Measurements from ENCODE around the gene RASL11B.

RASL11B gene

GRCh38 chr4:52837716-52838558 lies 24.2 kb upstream of the RASL11B start:
- CTCF ChIA-PET = no interaction called here
- DNase-seq (ENCODE audit: extremely low spot score) = no peak
- TF ChIP-seq FOXM1 (IDR thresholded peaks at IDR 0.05; ENCODE audit: borderline replicate concordance) (no peak), SUZ12 (IDR thresholded peaks at IDR 0.05) (no peak), NFRKB (IDR thresholded peaks at IDR 0.05) (no peak), FOXA1 (IDR thresholded peaks at IDR 0.05) (no peak), FOXK2 (IDR thresholded peaks at IDR 0.05) (no peak), LEF1 (IDR thresholded peaks at IDR 0.05; ENCODE audit: borderline replicate concordance) (no peak), BHLHE40 (IDR thresholded peaks at IDR 0.05; ENCODE audit: borderline replicate concordance) (no peak), CTBP1 (IDR thresholded peaks at IDR 0.05; ENCODE audit: borderline replicate concordance) (no peak), TARDBP (IDR thresholded peaks at IDR 0.05) (no peak), ZNF384 (IDR thresholded peaks at IDR 0.05) (no peak), ELF4 (IDR thresholded peaks at IDR 0.05) (no peak)
- POLR2A ChIA-PET = no interaction called here

- CTCF ChIA-PET = interaction anchor here (0.6 kb wide), 1 partner anchor 82 kb away, joined by 3 read pairs; no protein-coding TSS in a partner anchor
- no peak for TF ChIP-seq NFRKB (IDR thresholded peaks at IDR 0.05)
- no peak for TF ChIP-seq ZNF384 (IDR thresholded peaks at IDR 0.05)
- TF ChIP-seq L3MBTL2 (conservative IDR thresholded peaks at IDR 0.05) = no peak
- no peak for TF ChIP-seq PKNOX1 (IDR thresholded peaks at IDR 0.05)
- TF ChIP-seq LEF1 (IDR thresholded peaks at IDR 0.05; ENCODE audit: borderline replicate concordance) = no peak
- TF ChIP-seq ARNT (IDR thresholded peaks at IDR 0.05) = no peak
- no peak for TF ChIP-seq CTBP1 (IDR thresholded peaks at IDR 0.05; ENCODE audit: borderline replicate concordance)
- DNase-seq (ENCODE audit: extremely low spot score) = no peak
- POLR2A ChIA-PET = interaction anchor here (1.0 kb wide), 1 partner anchor 117 kb away, joined by 3 read pairs; no protein-coding TSS in a partner anchor
Observed at GRCh38 chr4:52838729-52839586, 23.2 kb upstream of the RASL11B start.

DNA sequence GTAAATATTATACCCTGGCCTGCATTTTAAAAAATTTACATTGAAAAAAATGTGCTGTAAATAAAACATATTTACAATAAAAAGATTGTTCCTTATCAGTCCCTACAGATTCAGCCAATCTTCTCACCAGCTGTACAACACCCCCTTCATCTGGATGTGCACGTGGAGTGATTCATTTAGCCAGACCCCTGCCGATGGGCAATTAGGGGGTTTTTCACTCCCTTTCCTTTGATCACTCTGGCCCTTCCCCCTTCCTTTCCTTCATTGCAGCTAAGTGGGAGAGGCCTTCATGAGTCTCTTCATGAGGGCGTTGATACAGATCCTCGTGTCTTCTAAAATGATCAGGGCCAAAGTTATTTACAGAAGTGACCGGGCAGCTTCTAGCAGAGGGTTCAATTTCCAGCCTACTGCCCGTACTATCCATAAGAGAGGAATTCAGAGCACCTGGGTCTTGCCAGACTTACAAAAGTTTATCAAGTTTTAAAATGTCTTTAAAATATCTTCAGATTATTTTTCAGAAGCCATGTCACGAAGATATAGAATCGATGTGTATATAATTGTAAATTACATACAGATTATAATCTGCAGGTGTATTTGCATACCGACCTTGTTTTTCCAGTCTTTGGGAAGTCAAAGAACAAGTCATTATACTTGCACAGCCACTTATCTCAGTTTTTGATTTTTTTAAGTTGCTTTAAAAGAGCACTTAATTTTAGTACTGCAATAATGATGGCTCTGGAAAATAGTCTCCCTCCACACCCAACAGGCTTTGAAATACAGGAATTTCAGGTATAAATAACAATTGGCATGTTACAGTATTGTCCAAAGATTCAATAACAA lies 21.4 kb upstream of the RASL11B start:
- DNase-seq (ENCODE audit: extremely low spot score) = no peak
- ChIA-PET CTCF (interaction anchor here (1.1 kb wide), 1 partner anchor 12 kb away, joined by 3 read pairs; no protein-coding TSS in a partner anchor), POLR2A (no interaction called here)
- TF ChIP-seq PKNOX1 (IDR thresholded peaks at IDR 0.05) = no peak
- no peak for TF ChIP-seq SP1 (IDR thresholded peaks at IDR 0.05)
- no peak for TF ChIP-seq ZNF384 (IDR thresholded peaks at IDR 0.05)
- no peak for TF ChIP-seq L3MBTL2 (conservative IDR thresholded peaks at IDR 0.05)

- no peak for DNase-seq (ENCODE audit: extremely low spot score)
- CTCF ChIA-PET = no interaction called here
- POLR2A ChIA-PET = no interaction called here
Observed at GRCh38 chr4:52841682-52842456, 20.2 kb upstream of the RASL11B start.

More at GRCh38 chr4:52841682-52842456, 20.2 kb upstream of the RASL11B start:
- TF ChIP-seq BHLHE40 (IDR thresholded peaks at IDR 0.05; ENCODE audit: borderline replicate concordance) = no peak
- no peak for TF ChIP-seq FOXK2 (IDR thresholded peaks at IDR 0.05)
- no peak for TF ChIP-seq TARDBP (IDR thresholded peaks at IDR 0.05)
- TF ChIP-seq FOXM1 (IDR thresholded peaks at IDR 0.05; ENCODE audit: borderline replicate concordance) = no peak
- TF ChIP-seq NFRKB (IDR thresholded peaks at IDR 0.05) = no peak
- TF ChIP-seq PKNOX1 (IDR thresholded peaks at IDR 0.05) = no peak
- no peak for TF ChIP-seq L3MBTL2 (conservative IDR thresholded peaks at IDR 0.05)
- no peak for TF ChIP-seq SP1 (IDR thresholded peaks at IDR 0.05)
- TF ChIP-seq SUZ12 (IDR thresholded peaks at IDR 0.05) = no peak
- no peak for TF ChIP-seq CTBP1 (IDR thresholded peaks at IDR 0.05; ENCODE audit: borderline replicate concordance)
- TF ChIP-seq ELF4 (IDR thresholded peaks at IDR 0.05) = no peak
- no peak for TF ChIP-seq HDGF (IDR thresholded peaks at IDR 0.05; ENCODE audit: borderline replicate concordance)
- no peak for TF ChIP-seq LEF1 (IDR thresholded peaks at IDR 0.05; ENCODE audit: borderline replicate concordance)
